Measurements from ENCODE around the gene RAB8B.

Gene RAB8B

DNA sequence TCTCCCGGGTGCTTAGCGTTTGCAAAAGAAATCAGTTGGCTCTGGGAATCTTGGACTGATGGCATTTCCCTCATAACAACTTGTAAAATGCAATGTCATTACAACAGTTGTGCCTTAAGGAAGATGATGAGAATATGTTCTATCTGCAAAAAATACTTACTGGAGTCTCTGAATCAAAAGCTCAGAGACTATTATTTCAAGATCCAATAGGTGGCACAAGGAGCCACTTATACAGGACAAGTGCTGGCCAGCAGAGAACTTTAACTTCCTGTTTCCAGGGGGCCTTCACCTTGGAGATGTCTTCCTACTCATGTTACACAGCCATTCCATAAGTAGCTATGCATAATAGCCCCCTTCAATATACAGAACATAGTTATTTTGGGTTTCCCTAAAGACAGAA lies 23.2 kb upstream of the RAB8B start:
- no peak for TF ChIP-seq POLR2A (IDR thresholded peaks at IDR 0.05; ENCODE audit: low read length)
- TF ChIP-seq GATA1 (IDR thresholded peaks at IDR 0.05; ENCODE audit: low read depth, low read length) = no peak
- DNase-seq = peak; percentile 24 to 26

GRCh38 chr15:63169788-63170187 lies 19.6 kb upstream of the RAB8B start:
- TF ChIP-seq POLR2A (IDR thresholded peaks at IDR 0.05; ENCODE audit: low read length) (no peak), GATA1 (IDR thresholded peaks at IDR 0.05; ENCODE audit: low read depth, low read length) (no peak)

DNA sequence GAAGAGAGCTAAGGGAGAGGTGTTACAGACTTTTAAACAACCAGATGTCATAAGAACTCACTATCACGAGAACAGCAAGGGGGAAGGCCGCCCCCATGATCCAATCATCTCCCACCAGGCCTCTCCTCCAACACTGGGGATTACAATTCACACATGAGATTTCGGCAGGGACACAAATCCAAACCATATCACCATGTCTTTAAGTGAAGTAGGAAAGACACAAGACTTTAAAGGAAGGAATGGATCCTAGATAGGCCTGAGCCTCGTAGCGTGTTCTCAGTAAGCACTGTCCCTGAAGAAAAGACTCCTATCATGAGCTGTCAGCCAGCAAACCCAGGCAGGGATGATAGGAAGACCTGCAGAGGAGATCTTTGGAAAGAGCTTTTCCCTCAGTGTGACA lies 17.0 kb upstream of the RAB8B start:
- no peak for DNase-seq
- TF ChIP-seq POLR2A (IDR thresholded peaks at IDR 0.05; ENCODE audit: low read length) (no peak), GATA1 (IDR thresholded peaks at IDR 0.05; ENCODE audit: low read depth, low read length) (no peak)

More at GRCh38 chr15:63169788-63170187, 19.6 kb upstream of the RAB8B start:
- no peak for DNase-seq

GRCh38 chr15:63172851-63173451 lies 16.5 kb upstream of the RAB8B start:
- DNase-seq = no peak
- TF ChIP-seq GATA1 (IDR thresholded peaks at IDR 0.05; ENCODE audit: low read depth, low read length) (no peak), POLR2A (IDR thresholded peaks at IDR 0.05; ENCODE audit: low read length) (no peak)

DNA sequence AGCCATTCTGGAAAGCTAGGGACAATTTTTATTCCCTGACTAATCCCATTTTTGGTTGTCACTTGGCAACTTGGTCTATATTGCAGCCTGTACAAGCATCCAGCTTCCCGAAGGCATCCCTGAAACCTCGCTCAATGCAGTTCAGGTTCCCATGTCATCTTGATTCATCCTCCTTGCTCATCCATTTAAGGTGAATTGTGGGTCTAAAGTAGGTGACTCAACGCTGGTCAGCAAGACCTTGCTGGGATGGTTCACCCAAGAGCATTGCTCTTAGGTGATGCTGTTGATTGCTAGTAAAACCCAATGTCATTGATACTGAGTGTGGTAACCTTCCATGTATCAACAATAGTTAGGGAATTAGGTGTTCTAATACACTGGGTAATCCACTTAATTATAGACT lies 13.1 kb upstream of the RAB8B start:
- no peak for DNase-seq
- TF ChIP-seq POLR2A (IDR thresholded peaks at IDR 0.05; ENCODE audit: low read length) (no peak), GATA1 (IDR thresholded peaks at IDR 0.05; ENCODE audit: low read depth, low read length) (no peak)

DNA sequence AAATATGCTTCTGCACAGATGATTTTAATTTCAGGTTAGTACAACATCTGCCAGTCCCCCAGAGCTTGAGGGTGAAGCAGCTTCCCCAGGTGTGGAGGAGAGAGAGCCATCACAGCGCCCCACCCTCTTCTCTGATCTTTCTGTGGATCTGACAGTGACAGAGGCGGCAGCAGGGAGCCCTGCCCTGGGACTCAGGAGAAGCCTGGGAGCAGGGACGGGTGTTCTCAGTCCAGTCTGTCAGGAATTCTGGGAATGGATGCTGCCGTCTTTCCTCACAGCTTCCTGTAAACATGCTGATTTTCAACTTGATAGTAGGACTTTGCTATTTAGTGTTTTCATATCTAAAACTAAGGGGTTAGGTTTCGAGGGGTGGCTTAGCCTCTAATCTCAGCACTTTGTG lies 11.4 kb upstream of the RAB8B start:
- TF ChIP-seq GATA1 (IDR thresholded peaks at IDR 0.05; ENCODE audit: low read depth, low read length) (no peak), POLR2A (IDR thresholded peaks at IDR 0.05; ENCODE audit: low read length) (no peak)
- no peak for DNase-seq

DNA sequence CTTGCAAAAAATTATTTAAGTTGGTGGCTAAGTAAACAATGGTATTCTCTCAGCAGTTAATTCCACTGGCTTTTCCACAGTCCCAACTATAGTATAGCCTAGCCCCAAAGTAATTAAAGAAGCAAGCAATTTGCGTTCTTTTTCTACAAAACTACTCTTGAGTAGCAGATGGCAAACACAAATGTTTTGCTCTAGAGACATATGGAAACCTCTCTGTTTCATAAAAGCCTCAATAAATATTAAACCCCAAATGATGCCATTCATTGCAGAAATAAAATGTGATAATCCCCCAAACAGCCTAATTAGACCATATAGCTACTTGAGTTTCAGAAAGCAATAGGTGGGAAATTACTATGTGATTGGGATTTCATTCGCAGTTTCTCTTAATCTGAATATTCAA lies 8.7 kb upstream of the RAB8B start:
- TF ChIP-seq GATA1 (IDR thresholded peaks at IDR 0.05; ENCODE audit: low read depth, low read length) (no peak), POLR2A (IDR thresholded peaks at IDR 0.05; ENCODE audit: low read length) (no peak)

DNA sequence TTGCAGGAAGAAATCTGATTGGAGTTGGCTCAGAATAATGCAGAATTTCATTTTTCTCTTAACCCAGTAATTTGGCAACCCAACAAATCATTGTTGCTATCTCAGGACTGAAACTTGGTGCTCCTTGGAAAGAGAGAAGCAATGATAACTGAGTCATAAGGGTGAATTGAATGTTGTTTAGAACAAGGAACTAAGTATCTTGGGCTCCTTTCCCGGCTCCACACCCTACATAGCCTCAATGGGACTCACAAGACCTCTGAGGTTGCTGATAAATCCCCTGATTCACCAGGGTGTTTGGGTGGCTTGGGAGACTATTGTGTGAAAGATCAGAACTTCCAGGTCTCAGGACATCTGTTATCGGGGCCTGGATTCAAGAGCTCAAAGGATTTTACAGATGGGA lies 7.8 kb upstream of the RAB8B start:
- no peak for TF ChIP-seq GATA1 (IDR thresholded peaks at IDR 0.05; ENCODE audit: low read depth, low read length)
- no peak for TF ChIP-seq POLR2A (IDR thresholded peaks at IDR 0.05; ENCODE audit: low read length)
- DNase-seq = no peak

More for the DNA sequence above, 8.7 kb upstream of the RAB8B start:
- no peak for DNase-seq

- peak; percentile 35 to 46 for DNase-seq
- no peak for TF ChIP-seq GATA1 (IDR thresholded peaks at IDR 0.05; ENCODE audit: low read depth, low read length)
These were observed 4.2 kb upstream of the RAB8B start for GRCh38 chr15:63185206-63185605.

GRCh38 chr15:63186065-63186464 lies 3.3 kb upstream of the RAB8B start:
- no peak for TF ChIP-seq GATA1 (IDR thresholded peaks at IDR 0.05; ENCODE audit: low read depth, low read length)
- no peak for TF ChIP-seq POLR2A (IDR thresholded peaks at IDR 0.05; ENCODE audit: low read length)

GRCh38 chr15:63187589-63188226 lies 1.7 kb upstream of the RAB8B start:
- DNase-seq = no peak
- TF ChIP-seq POLR2A (IDR thresholded peaks at IDR 0.05; ENCODE audit: low read length) = no peak
- no peak for TF ChIP-seq GATA1 (IDR thresholded peaks at IDR 0.05; ENCODE audit: low read depth, low read length)

More at GRCh38 chr15:63186065-63186464, 3.3 kb upstream of the RAB8B start:
- no peak for DNase-seq

DNA sequence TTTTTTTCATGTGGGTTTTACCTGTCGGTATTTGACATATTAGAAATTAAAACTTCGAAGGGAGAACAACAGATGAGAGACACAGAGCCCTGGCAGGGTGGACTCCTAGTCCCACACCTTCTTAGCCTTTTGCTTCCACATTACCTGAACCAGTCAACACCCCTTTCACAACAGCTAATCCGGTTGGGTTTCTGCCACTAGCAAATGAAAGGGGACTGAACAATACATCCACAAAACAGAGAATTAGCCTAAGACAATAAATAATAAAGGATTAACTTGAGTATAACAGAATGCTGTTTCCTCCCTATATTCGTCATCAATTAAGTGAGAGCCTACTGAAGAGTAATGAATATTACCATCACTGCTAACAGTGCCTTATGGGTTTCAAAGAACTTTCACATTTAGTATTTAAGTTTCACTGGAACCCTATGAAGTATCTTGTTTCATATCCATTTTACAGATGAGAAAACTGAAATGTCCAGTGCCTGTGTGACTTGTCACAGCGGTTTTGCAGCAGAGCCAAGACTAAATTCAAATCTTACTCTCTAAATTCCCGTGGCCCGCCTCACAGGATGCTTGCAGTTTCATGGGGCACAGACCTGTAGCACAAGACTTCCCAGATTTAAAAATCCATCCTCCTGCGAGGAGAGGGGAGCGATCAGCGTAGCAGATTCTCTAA lies 1.0 kb upstream of the RAB8B start:
- TF ChIP-seq POLR2A (IDR thresholded peaks at IDR 0.05; ENCODE audit: low read length) = no peak
- no peak for TF ChIP-seq GATA1 (IDR thresholded peaks at IDR 0.05; ENCODE audit: low read depth, low read length)
- peak in 1 of 2 experiments; percentile 50 for DNase-seq

DNA sequence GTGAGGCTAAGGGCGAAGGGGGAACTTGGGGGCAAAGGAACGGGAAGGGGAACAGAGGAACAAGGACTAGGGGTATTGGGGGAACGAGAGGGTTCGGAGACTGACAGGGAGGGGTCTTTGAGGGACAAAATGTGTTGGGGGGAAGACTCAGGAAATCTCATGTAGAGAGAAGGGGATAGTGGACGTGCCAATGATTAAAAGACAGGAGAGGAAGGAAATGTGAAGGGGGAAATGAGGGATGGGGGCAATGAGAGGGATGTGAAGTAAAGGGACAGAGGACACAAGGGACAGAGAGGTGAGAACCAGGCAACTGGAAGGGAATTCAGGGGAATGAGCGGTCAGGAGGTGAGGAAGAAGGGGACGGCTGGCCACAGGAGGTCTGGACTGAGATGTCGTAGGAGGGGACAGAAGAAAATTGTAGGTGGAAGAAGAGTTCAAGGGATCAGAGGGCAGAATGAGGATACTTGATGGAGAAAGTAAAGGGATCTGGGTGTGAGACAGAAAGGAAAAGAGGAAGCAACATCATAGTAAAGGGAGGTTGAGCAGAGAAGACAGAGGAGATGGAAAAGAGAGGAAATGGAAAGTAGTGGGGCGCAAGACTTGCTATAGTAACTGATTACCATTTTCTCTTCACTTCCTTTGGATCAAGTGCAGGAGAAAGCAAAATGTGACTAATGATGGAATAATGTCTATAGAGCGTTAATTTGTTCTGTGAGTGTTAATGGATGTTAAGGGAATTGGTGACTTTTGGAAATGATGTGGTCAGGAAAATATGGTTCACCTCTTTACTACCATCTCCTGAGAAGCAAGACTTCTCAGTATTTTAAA lies 749 bp downstream of the RAB8B start:
- TF ChIP-seq GATA1 (IDR thresholded peaks at IDR 0.05; ENCODE audit: low read depth, low read length) = no peak
- TF ChIP-seq POLR2A (IDR thresholded peaks at IDR 0.05; ENCODE audit: low read length) = no peak
- peak; percentile 42 to 76 for DNase-seq
